DOHH2 (cell line): ENCODE data around the gene SV2C.
A peak's percentile ranks its signal among the peaks of the same experiment; 100 is the strongest.

Experiments
- H3F3A ChIP-seq: fragments of 200-600 bp; sonication (generic), shearing (Covaris generic); 2 replicates; pipeline ENCODE4 v1.6.0; 2016; ENCODE audit warnings: antibody characterized with exemption, mild to moderate bottlenecking; ENCODE audit not compliant: control insufficient read depth, insufficient read depth
- H3K27ac ChIP-seq: fragments of 200-600 bp; sonication (generic); 2 replicates; pipeline ENCODE4 v1.5.1; 2014; ENCODE audit warnings: low read depth, mild to moderate bottlenecking, low read length, moderate library complexity
- H3K27me3 ChIP-seq: fragments of 200-600 bp; sonication (generic); 2 replicates; pipeline ENCODE4 v1.6.1; 2014; ENCODE audit warnings: mild to moderate bottlenecking, low read length, mixed read lengths; ENCODE audit not compliant: control insufficient read depth
- H3K36me3 ChIP-seq: fragments of 200-600 bp; sonication (generic); 2 replicates; pipeline ENCODE4 v1.6.1; 2014; ENCODE audit warnings: mild to moderate bottlenecking, low read length, moderate library complexity, mixed read lengths; ENCODE audit not compliant: control insufficient read depth
- H3K4me1 ChIP-seq: fragments of 200-600 bp; sonication (generic); 2 replicates; pipeline ENCODE4 v1.6.1; 2014; ENCODE audit warnings: mild to moderate bottlenecking, low read length, mixed read lengths; ENCODE audit not compliant: control insufficient read depth
- H3K4me2 ChIP-seq: fragments of 200-600 bp; sonication (generic); 2 replicates; pipeline ENCODE4 v1.6.0; 2014; ENCODE audit warnings: mild to moderate bottlenecking, low read length, moderate library complexity
- H3K4me3 ChIP-seq: fragments of 200-600 bp; sonication (generic); 2 replicates; pipeline ENCODE4 v1.5.1; 2014; ENCODE audit warnings: mild to moderate bottlenecking, low read length, mixed read lengths
- H3K79me2 ChIP-seq: fragments of 200-600 bp; sonication (generic); 2 replicates; pipeline ENCODE4 v1.6.1; 2014; ENCODE audit warnings: mild to moderate bottlenecking, low read length, mixed read lengths; ENCODE audit not compliant: control insufficient read depth
- H3K9me2 ChIP-seq: fragments of 200-600 bp; sonication (generic); replicated peaks from 2 replicates; pipeline ENCODE4 v1.6.1; 2014; ENCODE audit warnings: mild to moderate bottlenecking, low read length, mixed read lengths; ENCODE audit not compliant: control insufficient read depth
- H3K9me3 ChIP-seq: fragments of 200-600 bp; sonication (generic); 2 replicates; pipeline ENCODE4 v1.6.1; 2014; ENCODE audit warnings: antibody characterized with exemption, low read length, mixed read lengths; ENCODE audit not compliant: control insufficient read depth, insufficient read depth
- H4K20me1 ChIP-seq: fragments of 200-600 bp; sonication (generic); 2 replicates; pipeline ENCODE4 v1.6.0; 2014; ENCODE audit warnings: low read depth, mild to moderate bottlenecking, antibody characterized with exemption, low read length, moderate library complexity; ENCODE audit not compliant: control insufficient read depth, insufficient read depth
- CTCF ChIP-seq: fragments of 200-600 bp; sonication (generic); IDR thresholded peaks from one replicate; pipeline ENCODE4 v1.5.1; 2014; ENCODE audit warnings: antibody characterized with exemption, mild to moderate bottlenecking, low read depth, low read length; ENCODE audit not compliant: poor library complexity, severe bottlenecking
- EZH2phosphoT487 ChIP-seq: fragments of 200-600 bp; sonication (generic); IDR thresholded peaks from 2 replicates; pipeline ENCODE4 v1.6.1; 2017; ENCODE audit warnings: borderline replicate concordance, mild to moderate bottlenecking, antibody characterized with exemption, low read length, moderate library complexity, mixed read lengths

Gene SV2C

GRCh38 chr5:76175821-76176403 is 92.7 kb downstream of the SV2C start:
- Histone ChIP-seq H3K27me3 (peaks cover 15% of the 10 kb centered on the region; the same call in 1 of the 2 replicates), H3K27ac (no peak overlapping the region), H3K79me2 (no peaks in the 10 kb centered on the region), H3K9me2 (no peaks in the 10 kb centered on the region), H3K9me3 (no peaks in the 10 kb centered on the region), H3F3A (no peaks in the 10 kb centered on the region), H3K4me2 (0 out of 2 replicates have a peak overlapping the region, but pooled peaks have one; percentile 34), H3K4me1 (peaks cover 12% of the 10 kb centered on the region), H3K4me3 (no peak overlapping the region), H4K20me1 (no peaks in the 10 kb centered on the region), H3K36me3 (no peaks in the 10 kb centered on the region)
- TF ChIP-seq EZH2phosphoT487, result no peak
- TF ChIP-seq CTCF, result no peak

GRCh38 chr5:76177978-76178377 is 94.8 kb downstream of the SV2C start:
- Histone ChIP-seq H3K4me2 (no peak overlapping the region), H4K20me1 (no peaks in the 10 kb centered on the region)

DNA sequence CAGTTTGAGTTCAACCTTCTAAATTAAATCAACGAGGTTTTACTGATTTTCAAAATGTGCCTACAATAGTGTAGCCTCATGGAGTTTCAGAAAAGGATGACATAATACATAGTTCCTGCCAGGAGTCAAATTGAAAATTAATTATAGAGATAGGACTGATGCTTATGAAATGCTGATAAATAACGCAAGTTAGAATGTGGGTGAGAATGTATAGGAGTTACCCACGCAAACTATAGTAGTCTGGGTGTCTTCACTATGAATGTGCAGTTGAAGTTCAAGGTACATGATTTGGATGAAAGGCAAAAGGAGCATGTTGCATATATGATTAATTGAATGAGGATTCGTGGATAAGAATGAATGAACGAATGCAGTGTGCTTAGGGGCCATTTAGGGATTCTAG is 95.7 kb downstream of the SV2C start:
- Histone ChIP-seq H3K27me3 (peaks cover 19% of the 10 kb centered on the region; the same call in 1 of the 2 replicates), H4K20me1 (no peaks in the 10 kb centered on the region), H3K4me1 (peaks cover 12% of the 10 kb centered on the region), H3K9me3 (no peaks in the 10 kb centered on the region), H3K27ac (no peak overlapping the region), H3K9me2 (no peaks in the 10 kb centered on the region), H3K4me3 (no peak overlapping the region), H3F3A (no peaks in the 10 kb centered on the region), H3K4me2 (no peak overlapping the region), H3K36me3 (no peaks in the 10 kb centered on the region), H3K79me2 (no peaks in the 10 kb centered on the region)
- TF ChIP-seq EZH2phosphoT487, result no peak
- TF ChIP-seq CTCF, result no peak

More at GRCh38 chr5:76177978-76178377, 94.8 kb downstream of the SV2C start:
- Histone ChIP-seq H3K79me2 (no peaks in the 10 kb centered on the region), H3F3A (no peaks in the 10 kb centered on the region), H3K27ac (no peak overlapping the region), H3K9me2 (no peaks in the 10 kb centered on the region), H3K36me3 (no peaks in the 10 kb centered on the region), H3K4me1 (peaks cover 12% of the 10 kb centered on the region), H3K9me3 (no peaks in the 10 kb centered on the region), H3K4me3 (no peak overlapping the region), H3K27me3 (peaks cover 19% of the 10 kb centered on the region; the same call in 1 of the 2 replicates)
- TF ChIP-seq CTCF (no peak), EZH2phosphoT487 (no peak)
